ENCODE data around the gene PEX14. TPM values are rescaled to one million over a fixed set of nuclear protein-coding genes. Genes with fewer than 3 reads are reported as not detected.
A peak's percentile ranks its signal among the peaks of the same experiment; 100 is the strongest.

Gene PEX14
- total RNA-seq, 4 donors from 2014 or later, result 2.0 to 21.9 (median 5.3) TPM

GRCh38 chr1:10639775-10640578 is 165.2 kb downstream of the PEX14 start:
- Histone ChIP-seq H3K4me1 (peaks cover 0 to 6% of the 10 kb centered on the region in 2 donors), H3K27ac (peak overlapping the region; percentile 65 to 70), H3K4me3 (no peak overlapping the region), H3K36me3 (no peaks in the 10 kb centered on the region), H3K27me3 (no peaks in the 10 kb centered on the region), H3K9me3 (no peaks in the 10 kb centered on the region)
- peak in 1 of 2 donors; percentile 61 for DNase-seq
- intact Hi-C loops (cut with DNase I; ENCODE audit: low total_unique reads), result no loop called here
- TF ChIP-seq POLR2A (IDR thresholded peaks at IDR 0.05), result no peak
- no peak for TF ChIP-seq CTCF (IDR thresholded peaks at IDR 0.05)

- peak overlapping the region; percentile 65 to 70 for H3K27ac ChIP-seq
- DNase-seq, result peak in 1 of 2 donors; percentile 55
- H3K27me3 ChIP-seq, result no peaks in the 10 kb centered on the region
- TF ChIP-seq POLR2A (IDR thresholded peaks at IDR 0.05) (no peak), CTCF (IDR thresholded peaks at IDR 0.05) (no peak)
- H3K9me3 ChIP-seq, result no peaks in the 10 kb centered on the region
- H3K4me3 ChIP-seq, result no peak overlapping the region
- H3K36me3 ChIP-seq, result no peaks in the 10 kb centered on the region
- intact Hi-C loops (cut with DNase I; ENCODE audit: low total_unique reads), result no loop called here
- H3K4me1 ChIP-seq, result peaks cover 0 to 6% of the 10 kb centered on the region in 2 donors
Measured at GRCh38 chr1:10640843-10641553, 166.2 kb downstream of the PEX14 start.

GRCh38 chr1:10641976-10642375 is 167.2 kb downstream of the PEX14 start:
- no peak for DNase-seq
- no peak for TF ChIP-seq CTCF (IDR thresholded peaks at IDR 0.05)
- no peak for TF ChIP-seq POLR2A (IDR thresholded peaks at IDR 0.05)
- Histone ChIP-seq H3K27ac (peak overlapping the region; percentile 65 to 70), H3K27me3 (no peaks in the 10 kb centered on the region), H3K4me3 (no peak overlapping the region), H3K9me3 (no peaks in the 10 kb centered on the region), H3K36me3 (no peaks in the 10 kb centered on the region), H3K4me1 (peaks cover 0 to 6% of the 10 kb centered on the region in 2 donors)
- intact Hi-C loops (cut with DNase I; ENCODE audit: low total_unique reads), result no loop called here

- no peak overlapping the region for H3K27ac ChIP-seq
- TF ChIP-seq CTCF (IDR thresholded peaks at IDR 0.05) (no peak), POLR2A (IDR thresholded peaks at IDR 0.05) (no peak)
- DNase-seq, result no peak
- H3K9me3 ChIP-seq, result no peaks in the 10 kb centered on the region
- H3K36me3 ChIP-seq, result no peaks in the 10 kb centered on the region
- intact Hi-C loops (cut with DNase I; ENCODE audit: low total_unique reads), result no loop called here
- peaks cover 0 to 6% of the 10 kb centered on the region in 2 donors for H3K4me1 ChIP-seq
- no peak overlapping the region for H3K4me3 ChIP-seq
- H3K27me3 ChIP-seq, result no peaks in the 10 kb centered on the region
Measured at GRCh38 chr1:10642403-10643080, 167.8 kb downstream of the PEX14 start.

All from uterus (tissue), 4 donors.